Umbilical cord (tissue), 2 donors: ENCODE data around the gene DCP1A. TPM values are rescaled to one million over a fixed set of nuclear protein-coding genes. Genes with fewer than 3 reads are reported as not detected.
A peak's percentile ranks its signal among the peaks of the same experiment; 100 is the strongest.
"Not testable (repeated sequence)": the region's sequence is repeated elsewhere in the genome, so short reads cannot be mapped to it uniquely, and the experiment has no call there.

Experiments used
- DNase-seq: peaks from one replicate; pipeline ENCODE4 v3.0.0-alpha.2; 2015; ENCODE audit warnings: low spot score
- total RNA-seq: library from RNA; depleted of rRNA; stranded (reverse); fragments of >200 nt; gene quantifications from one replicate; pipeline ENCODE4 v1.2.3, GENCODE V29; 2014; ENCODE audit warnings: low replicate concordance; ENCODE audit not compliant: insufficient read depth

Gene DCP1A
- total RNA-seq, 1 donor from 2014 or later = 12.8 TPM

DNA sequence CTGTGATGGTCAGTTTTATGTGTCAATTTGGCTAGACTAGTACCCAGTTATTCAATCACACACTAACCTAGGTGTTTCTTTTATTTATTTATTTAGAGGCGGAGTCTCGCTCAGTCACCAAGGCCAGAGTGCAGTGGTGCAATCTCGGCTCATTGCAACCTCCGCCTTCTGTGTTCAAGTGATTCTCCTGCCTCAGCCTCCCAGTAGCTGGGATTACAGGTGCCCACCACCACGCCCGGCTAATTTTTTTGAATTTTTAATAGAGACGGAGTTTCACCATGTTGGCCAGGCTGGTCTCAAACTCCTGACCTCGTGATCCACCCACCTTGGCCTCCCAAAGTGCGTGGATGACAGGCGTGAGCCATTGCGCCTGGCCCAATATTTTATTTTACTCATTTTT is 78.2 kb downstream of the DCP1A start:
- DNase-seq = not testable (repeated sequence)

DNA sequence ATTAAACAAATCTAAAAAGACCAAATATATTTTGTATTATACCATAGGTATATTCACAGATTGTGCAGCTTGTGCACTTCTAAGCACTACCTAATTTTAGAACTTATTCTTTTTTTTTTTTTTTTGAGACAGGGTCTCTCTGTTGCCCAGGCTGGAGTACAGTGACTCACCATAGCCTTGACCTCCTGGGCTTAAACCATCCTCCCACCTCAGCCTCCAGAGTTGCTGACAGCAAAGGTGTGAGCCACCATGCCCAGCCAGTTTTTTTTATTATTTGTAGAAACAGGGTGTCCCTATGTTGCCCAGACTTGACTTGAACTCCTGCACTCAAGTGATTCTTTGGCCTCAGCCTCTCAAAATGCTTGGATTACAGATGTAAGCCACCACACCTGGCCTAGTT is 79.6 kb downstream of the DCP1A start:
- DNase-seq = no peak

DNA sequence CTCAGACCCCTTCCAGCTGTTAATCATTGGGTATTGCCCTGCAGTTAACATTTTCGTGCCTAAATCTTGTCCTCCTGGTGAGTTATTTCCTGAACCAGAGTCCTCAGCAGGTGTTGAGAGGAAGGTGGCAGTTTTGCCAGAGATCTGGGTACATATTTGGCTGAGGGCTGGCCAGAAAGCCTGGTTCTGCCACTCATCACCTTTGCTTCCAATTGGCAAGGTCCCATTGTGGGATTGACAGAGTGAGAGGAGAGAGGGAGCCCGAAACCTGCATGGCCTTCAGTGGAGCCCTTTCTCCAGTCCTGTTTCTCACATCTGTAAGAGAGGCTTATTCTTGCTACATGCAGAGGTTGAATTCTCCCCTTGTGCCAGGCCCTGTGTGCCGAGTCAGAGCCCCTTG is 82.6 kb downstream of the DCP1A start:
- DNase-seq = no peak

DNA sequence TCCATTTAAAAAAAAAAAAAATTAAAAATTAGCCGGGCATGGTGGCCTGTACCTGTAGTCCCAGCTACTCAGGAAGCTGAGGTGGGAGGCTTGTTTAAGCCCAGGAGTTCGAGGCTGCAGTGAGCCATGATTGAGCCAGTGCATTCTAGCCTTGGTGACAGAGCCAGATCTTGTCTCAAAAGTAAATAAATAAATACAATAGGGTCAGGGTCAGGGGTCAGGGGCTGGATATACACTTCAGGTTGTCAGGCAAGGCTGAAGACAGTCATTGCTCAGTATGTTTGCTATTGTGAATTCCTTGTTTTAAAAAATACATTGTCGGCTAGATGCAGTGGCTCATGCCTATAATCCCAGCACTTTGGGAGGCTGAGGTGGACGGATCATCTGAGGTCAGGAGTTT is 83.4 kb downstream of the DCP1A start:
- no peak for DNase-seq

DNA sequence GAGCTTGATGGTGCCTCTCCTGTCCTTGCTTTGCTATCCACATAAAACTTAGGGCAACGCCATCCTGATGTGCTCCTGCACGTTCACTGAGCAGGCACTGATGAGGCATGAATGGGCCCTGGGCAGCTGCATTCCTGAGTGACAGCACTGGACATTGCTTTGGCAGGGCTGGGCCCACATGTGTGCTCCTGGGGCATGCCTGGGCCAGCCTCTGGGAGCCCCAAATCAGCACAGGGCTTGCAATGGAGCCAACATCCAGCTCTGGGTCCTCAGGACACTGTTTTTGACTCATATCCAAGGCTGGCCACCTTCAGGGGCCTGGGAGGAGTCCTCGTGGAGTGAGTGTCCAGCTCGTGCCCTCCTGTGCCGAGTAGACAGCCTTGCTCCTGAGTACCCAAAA is 85.6 kb downstream of the DCP1A start:
- no peak for DNase-seq

DNA sequence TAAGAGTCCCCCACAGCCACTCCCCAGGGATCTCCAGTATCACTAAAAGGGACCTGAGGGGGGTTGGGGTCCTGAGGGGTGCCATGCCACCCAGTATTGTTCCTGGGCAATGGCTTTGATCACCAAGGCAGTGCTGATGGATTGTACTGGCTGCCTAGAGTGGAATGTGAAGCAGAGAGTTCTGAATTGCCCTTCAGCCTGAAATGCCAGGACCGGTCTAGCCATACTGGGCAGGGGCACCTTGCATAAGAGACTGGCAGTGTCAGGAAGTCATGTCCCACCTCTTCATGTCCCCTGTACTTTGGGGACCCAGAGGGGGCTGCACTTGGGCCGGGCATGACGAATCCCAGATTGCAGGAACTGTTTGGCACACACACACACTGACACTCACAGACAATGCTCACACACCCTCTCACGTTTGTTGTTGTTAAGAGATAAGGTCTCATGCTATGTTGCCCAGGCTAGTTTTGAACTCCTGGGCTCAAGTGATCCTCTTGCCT is 87.0 kb downstream of the DCP1A start:
- no peak for DNase-seq

DNA sequence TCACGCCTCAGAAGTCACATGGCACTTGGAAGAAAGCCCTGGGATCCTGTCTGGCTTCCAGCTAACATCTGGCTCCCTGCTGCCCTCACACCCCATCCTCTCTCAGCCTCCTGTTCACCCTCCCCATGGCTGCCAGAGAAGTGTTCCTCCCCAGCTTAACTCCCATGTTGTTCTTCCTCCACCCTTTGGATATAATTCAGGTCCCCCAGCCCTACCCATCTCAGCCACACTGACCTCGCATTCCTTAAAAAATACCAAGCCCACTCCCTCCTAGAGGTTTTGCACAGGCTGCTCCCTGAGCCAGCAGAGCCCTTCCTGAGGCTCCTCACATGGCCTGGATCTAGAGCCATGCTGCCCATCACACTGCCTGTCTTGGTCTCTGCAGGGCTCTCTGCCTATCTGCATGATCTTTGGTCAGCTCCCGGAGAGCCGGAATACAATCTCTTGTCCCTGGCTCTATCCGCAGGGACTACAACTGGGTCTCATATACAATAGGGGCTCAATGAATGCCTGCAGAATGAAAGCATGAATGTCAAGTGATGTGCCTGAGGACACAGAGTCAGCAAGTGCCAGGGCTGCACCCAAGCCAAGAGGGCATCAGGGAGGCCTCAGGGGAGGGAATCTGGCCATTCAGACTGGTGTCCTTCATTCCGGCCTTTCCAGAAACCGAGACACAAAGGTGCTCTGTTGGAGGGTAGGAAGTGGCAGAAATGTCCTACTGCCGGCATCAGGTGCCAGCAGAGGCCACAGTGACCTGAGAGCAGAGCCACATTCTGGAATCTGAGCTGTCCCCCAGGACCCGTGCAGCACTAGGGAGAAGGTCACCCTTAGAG is 87.7 kb downstream of the DCP1A start:
- DNase-seq = peak; percentile 23

DNA sequence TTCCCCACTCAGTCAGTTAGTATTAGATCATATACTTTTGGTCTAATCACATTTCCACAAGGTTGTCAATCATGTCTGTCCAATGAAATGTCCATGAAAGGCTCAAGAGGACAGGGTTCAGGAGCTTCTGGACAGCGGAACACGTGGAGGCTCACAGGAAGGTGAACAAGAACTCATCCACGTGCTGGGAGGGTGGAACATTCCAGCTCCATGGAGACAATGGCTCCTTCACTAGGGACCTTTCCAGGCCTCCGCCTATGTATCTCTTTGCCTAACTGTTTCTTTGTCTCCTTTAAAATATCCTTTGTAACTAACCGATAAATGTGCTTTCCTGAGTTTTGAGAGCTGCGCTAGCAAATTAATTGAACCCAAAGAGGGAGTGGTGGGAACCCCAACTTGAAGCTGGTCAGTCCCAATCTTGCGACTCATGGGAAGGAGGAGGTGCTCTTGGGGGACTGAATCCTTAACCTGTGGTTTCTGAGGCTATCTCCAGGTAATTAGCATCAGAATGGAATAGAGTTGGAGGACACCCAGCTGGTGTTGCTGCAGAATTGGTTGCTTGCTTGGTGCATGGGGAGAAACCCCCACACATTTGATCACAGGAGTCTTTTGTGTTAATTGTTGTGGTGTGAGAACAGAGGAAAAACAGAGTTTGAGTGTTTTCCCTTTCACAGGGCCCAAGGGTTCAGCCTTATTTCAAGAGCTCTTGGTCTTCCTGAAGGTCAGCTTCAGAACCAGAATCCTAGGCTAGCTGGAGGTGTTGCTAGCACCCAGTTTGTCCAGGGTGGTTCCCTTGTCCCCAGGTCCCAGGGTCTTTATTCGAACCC is 88.5 kb downstream of the DCP1A start:
- no peak for DNase-seq

DNA sequence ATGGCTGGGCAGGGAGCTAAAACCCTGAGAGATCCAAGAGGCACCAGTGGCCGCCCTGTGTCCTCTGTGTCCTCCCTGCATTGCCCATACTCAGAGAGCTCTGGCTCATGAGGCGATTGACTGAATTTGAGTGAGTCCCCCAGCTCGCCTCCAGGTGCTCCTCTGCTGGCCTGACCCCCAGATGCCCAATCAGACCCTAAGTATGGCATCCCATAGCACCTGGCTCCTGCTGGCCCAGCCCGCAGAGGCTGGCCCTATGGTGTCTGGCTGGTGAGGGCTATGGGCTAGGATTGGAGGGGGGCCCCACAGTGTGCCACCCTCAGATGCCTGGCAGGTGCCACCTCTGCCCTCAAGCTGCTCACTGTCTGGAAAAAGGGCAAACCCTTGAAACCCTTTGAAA is 89.9 kb downstream of the DCP1A start:
- DNase-seq = no peak

DNA sequence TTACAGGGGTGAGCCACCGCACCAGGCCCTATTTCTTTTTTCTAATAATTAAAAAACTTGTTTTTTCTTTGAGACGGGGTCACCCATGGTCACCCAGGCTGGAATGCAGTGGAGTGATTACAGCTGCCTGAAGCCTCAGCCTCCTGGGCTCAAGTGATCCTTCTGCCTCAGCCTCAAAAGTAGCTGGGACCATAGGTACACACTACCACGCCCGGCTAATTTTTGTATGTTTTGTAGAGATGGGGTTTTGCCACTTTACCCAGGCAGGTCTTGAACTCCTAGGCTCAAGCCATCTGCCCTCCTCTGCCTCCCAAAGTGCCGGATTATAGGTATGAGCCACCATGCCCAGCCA is 90.7 kb downstream of the DCP1A start:
- DNase-seq = no peak

DNA sequence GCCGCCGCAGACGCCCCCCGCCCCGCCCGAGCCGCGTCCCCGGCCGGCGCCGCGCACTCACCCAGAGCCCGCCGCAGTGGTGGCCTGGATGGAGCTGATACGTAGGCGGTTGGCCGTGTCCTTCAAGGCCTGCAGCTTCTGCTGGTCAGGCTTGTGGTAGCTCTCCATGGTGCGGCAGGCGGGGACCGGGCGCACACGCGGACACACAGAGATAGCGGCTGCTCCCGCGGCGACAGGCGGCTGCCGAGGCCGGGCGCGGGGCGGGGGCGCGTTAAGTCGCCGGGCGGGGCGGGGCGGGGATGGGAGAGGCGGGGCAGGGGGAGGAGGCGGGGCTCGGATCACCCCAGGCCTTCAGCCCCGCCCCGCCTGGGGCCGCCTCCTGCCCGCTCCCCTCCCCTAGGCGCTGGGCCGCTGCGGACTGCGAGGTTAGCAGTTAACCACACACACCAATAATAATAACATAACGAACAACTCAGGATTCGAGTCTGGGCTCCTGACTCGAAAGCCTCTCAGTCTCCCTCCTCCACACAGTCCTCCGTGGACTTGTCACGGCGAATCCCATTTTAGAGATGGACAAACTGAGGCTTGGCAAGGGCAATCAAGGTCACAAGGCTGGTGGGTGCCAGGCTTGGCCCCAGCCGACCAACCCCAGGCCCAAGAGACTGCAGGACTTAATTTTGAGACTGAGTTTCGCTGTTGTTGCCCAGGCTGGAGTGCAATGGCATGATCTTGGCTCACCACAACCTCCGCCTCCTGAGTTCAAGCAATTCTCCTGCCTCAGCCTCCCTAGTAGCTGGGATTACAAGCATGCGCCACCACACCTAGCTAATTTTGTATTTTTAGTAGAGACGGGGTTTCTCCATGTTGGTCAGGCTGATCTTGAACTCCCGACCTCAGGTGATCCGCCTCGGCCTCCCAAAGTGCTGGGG is 91.3 kb downstream of the DCP1A start, which contains the start of gene TKT:
Gene TKT, minus strand, starts transcription at position 248 of the 929 bp plus-strand sequence. Its CDS starts 80 bp downstream, at position 168.
- DNase-seq = peak; percentile 86

DNA sequence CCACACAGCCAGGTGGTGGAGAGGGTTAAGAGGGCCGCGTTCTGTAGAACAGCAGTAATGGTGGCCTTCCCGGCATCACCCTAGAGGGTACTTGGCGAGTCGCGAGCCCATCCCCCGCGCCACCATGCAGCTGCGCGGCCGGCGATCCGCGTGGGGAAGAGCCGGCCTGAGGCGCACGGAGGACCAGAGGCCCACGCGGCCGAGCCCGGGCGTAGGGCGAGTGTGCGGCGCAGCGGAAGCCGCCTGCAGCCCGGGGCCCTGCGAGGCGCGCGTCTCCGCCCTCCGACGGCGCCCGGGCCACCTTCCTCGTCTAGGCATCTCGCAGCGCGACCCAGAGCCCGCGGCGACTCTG is 91.9 kb downstream of the DCP1A start:
- peak; percentile 39 for DNase-seq

DNA sequence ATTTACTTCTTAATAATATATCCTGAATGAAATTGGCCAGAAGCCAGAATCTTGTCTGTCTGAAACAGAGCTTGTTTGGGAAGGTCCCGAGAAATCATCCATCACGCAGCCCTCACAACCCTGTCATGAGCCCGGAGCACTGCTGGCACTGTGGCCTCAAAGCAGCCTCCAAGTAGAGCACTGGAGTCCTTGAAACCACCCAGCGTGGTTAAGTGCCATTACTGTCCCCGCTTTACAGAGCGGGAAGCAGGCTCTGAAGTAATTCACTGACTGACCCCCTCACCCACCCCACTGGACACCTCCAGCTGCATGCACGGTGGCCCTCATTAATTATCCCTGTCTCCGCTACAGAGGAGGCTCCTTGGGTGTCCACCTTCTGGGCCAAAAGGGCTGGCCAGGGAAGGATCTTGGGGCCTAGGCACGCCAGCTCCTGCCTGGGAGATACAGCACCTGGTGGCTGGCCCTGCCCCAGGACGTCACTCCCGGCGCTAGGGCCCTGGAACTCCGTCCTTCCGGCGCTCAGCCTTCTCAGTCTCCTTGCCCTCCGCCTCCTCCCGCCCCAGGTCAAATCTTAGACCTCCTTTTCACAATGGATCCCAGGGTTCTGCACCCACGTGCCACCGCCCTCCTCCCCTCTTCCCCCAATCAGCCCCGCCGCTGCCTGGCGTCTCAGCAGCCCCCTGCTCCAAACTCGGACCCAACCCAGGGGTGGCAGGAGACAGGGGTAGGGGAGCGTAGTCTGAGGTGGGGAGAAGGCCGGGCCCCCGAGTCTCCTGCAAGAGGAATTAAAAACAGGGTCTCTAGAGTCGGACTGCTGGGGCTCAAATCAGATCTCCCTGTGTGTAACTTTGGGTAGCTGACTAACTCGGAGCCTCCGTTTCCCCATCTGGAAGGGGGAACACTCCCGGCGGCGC is 92.6 kb downstream of the DCP1A start:
- DNase-seq = peak; percentile 74

DNA sequence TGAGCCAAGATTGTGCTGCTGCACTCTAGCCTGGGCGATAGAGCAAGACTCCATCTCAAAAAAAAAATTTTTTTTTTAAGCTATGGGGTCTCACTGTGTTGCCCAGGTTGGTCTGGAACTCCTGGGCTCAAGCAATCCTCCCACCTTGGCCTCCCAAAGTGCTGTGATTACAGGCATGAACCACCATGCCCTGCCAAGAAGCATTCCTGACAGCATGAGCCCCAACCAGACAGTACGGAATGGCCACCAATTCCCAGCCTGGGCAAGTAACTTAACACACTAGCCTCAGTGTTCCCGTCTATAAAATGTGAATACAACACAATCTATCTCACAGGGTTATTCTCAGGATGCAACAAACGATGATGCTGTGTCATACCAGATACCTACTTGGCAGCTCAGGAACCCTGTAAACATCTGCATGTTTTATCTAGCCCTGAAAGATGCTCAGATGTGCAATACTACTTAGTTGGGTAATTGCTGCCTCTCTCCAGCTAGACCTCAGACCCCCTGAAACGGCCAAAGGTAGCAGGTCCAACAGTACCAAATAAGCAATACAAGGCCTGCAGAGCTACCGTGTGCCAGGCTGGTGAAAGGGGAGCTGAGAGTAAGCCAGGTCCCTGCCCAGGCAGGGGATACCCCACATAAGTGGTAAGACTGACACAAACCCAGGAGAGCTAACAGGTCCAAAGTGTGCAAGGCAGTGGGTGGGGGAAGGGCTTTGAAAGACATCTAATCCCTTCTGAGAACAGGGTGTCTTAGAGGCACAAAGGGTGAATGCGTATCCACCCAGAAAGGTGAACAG is 93.4 kb downstream of the DCP1A start:
- DNase-seq = no peak

DNA sequence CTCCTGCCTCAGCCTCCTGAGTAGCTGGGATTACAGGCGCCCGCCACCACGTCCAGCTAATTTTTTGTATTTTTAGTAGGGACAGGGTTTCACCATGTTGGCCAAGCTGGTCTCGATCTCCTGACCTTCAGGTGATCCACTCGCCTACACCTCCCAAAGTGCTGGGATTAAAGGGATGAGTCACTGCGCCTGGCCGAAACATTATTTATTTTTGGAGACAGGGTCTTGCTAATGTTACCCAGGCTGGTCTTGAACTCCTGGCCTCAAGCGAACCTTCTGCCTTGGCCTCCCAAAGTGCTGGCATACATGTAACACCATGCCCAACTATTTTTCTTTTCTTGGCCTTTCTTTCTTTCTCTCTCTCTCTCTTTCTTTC is 94.4 kb downstream of the DCP1A start:
- DNase-seq = not testable (repeated sequence)

DNA sequence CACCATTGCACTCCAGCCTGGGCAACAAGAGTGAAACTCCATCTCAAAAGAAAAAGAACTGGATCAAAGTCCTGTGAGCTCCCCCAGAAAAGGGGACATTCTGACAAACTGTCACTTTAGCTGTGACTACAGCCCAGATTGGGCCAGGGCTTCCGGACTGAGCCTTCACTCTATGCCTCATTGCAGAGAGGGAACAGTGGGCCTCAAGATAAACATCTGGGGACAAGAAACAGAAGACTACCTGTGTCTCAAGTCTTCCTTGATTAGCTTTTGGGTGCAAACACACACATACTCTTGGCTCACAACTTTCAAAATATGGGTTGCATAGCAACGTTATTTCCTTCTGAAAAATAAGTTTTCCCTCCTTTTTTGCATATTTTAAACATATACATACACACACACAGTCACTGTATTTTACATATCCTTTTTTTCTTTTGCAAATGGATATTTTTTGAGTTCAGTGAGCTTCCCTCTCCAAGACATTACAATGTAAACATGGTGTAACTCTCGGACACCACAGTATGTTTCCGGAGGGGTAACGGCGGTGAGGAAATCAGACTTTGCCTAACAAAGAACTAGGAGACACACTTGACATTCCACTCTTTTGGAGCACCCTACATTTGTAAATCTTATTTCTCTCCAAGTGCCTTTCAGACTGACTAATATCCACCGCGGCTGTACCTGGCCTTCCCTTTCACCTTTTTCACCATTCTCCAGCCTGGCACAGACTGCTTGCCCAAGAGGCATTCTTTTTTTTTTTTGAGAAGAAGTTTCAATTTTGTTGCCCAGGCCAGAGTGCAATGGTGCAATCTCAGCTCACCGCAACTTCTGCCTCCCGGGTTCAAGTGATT is 95.0 kb downstream of the DCP1A start:
- DNase-seq = no peak

DNA sequence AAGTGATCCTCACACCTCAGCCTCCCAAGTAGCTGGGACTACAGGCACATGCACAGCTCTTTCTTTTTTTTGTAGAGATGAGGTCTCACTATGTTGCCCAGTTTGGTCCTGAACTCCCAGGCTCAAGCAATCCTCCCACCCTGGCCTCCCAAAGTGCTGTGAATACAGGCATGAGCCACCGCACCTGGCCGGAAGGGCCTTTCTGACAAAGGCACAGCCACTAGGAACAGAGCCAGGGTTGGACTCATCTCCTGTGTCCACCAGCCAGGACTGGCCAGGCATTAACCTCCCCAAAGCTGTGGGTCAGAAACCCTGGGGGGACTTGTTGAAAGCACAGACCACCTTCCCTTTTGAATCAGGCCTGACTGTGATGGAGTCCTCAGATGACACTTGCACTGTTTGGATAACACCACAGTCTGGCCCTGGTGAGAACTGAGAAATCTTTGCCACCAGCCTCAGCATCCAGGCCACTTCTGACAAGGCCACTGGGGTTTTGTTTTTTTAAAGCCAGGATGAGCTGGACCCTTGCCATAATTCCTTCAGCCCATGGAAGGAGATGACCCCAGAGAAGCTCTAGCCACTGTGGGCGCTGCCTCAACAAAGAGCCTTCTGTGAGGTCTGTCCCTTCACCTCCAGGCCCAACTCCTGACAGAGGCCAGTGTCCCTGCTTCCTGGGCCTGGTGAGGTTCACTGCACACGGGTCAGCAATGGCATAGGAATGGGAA is 96.3 kb downstream of the DCP1A start:
- DNase-seq = no peak

DNA sequence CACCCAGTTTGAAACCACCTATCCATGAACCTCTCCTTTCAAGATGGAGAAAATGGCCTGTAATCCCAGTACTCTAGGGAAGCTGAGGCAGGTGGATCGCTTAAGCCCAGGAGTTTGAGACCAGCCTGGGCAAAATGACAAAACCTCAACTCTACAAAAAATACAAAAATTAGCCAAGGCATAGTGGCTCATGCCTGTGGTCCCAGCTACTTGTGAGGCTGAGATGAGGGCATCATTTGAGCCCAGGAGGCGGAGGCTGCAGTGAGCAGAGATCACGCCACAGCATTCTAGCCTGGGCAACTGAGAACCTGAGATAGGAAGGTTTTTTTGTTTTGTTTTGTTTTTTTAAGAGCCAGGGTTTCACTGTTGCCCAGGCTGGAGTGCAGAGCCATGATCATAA is 96.9 kb downstream of the DCP1A start:
- DNase-seq = no peak
